ENCODE results near the gene SFI1. TPM values are rescaled to one million over a fixed set of nuclear protein-coding genes. Genes with fewer than 3 reads are reported as not detected.

Gene SFI1
- total and polyA plus RNA-seq, 2 of the 8 experiments (the other 6 are each of a cell fraction or from before 2014, with no cell fraction given): 10.4 to 30.1 TPM

DNA sequence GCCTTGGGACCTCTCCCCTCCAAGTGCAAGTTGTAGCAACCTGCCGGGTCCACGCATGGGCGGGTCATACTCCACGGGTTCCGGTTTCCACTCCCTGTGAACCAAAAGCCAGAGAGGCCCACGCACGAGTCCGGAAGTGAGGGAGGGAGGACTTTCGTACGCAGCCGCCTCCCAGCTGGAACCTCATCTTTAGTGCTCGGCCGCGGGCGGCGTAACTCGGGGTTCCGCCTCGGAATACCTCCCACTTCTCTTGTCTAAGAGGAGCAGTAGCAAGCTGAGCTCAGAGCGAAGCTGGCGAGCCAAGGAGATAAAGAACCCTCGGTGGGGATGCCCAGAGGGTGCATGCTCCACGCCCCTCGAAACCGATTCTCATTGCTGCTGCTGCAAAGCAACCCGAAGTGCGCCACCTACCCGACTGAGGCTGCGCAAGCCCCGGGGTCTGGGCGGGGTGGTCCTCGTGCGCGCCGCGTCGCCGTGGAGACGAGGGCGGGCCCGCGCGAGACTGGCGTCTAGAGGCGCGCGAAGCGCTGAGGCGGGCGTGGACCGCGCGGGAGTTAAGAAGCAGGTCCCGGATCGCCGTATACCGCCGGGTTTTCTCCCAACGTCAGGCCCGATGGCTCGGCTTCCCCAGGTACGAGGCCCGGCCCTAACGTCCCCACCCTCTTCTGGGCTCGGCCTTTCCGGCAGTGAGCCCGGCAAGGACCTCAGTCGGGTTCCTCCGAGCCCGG, at the start of gene SFI1 (continued):
- TF ChIP-seq KDM4A (IDR thresholded peaks at IDR 0.05; ENCODE audit: low read depth, low read length, severe bottlenecking) (peak; percentile 93), SAP30 (IDR thresholded peaks at IDR 0.05; ENCODE audit: insufficient read depth, insufficient replicate concordance, low read length) (peak; percentile 26), EZH2 (IDR thresholded peaks at IDR 0.05; ENCODE audit: low read depth, low read length, severe bottlenecking) (peak; percentile 42), YY1 (IDR thresholded peaks at IDR 0.05; ENCODE audit: low read depth, low read length) (no peak), GTF2F1 (IDR thresholded peaks at IDR 0.05; ENCODE audit: borderline replicate concordance, low read depth, low read length) (no peak), RBBP5 (IDR thresholded peaks at IDR 0.05; ENCODE audit: borderline replicate concordance, low read depth, low read length) (peak; percentile 80; the same call in 1 of the 2 replicates), FOSL1 (IDR thresholded peaks at IDR 0.05; ENCODE audit: insufficient read depth, low read depth, low read length) (no peak), POLR2A (IDR thresholded peaks at IDR 0.05; ENCODE audit: control extremely low read depth in 1 of 2, low read depth in 2 of 2, low read length in 2 of 2) (peak in 1 of 2 experiments; percentile 69; a peak in 2 of 3 replicates), TAF7 (optimal IDR thresholded peaks at IDR 0.05; ENCODE audit: borderline replicate concordance, low read depth, low read length) (no peak), CTBP2 (IDR thresholded peaks at IDR 0.05; ENCODE audit: borderline replicate concordance, insufficient read depth, insufficient read length, low read length) (no peak), BRCA1 (IDR thresholded peaks at IDR 0.05; ENCODE audit: low read depth, low read length) (peak; percentile 45; the same call in 1 of the 2 replicates), CHD2 (IDR thresholded peaks at IDR 0.05; ENCODE audit: low read length) (peak; percentile 71; the same call in 1 of the 2 replicates), BACH1 (IDR thresholded peaks at IDR 0.05; ENCODE audit: low read length) (peak; percentile 68; the same call in 1 of the 2 replicates), HDAC6 (IDR thresholded peaks at IDR 0.05; ENCODE audit: low read depth, low read length) (no peak), SIN3A (conservative IDR thresholded peaks at IDR 0.05 in 1 of 2, IDR thresholded peaks at IDR 0.05 in 1 of 2; ENCODE audit: low read depth in 1 of 2, low read length in 2 of 2) (peak in 1 of 2 experiments; percentile 75; a peak in 1 of 4 replicates), SP2 (IDR thresholded peaks at IDR 0.05; ENCODE audit: low read length) (no peak), ASH2L (IDR thresholded peaks at IDR 0.05; ENCODE audit: low read length) (peak; percentile 17), CBX5 (IDR thresholded peaks at IDR 0.05; ENCODE audit: low read depth, low read length) (no peak)
- TF ChIP-seq, protein P1, sequence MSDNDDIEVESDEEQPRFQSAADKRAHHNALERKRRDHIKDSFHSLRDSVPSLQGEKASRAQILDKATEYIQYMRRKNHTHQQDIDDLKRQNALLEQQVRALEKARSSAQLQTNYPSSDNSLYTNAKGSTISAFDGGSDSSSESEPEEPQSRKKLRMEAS (IDR thresholded peaks at IDR 0.05): peak; percentile 83
- TF ChIP-seq, protein P2, sequence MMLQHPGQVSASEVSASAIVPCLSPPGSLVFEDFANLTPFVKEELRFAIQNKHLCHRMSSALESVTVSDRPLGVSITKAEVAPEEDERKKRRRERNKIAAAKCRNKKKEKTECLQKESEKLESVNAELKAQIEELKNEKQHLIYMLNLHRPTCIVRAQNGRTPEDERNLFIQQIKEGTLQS (IDR thresholded peaks at IDR 0.05; ENCODE audit: insufficient read depth, low read depth, low read length): no peak
- TF ChIP-seq, protein P3, sequence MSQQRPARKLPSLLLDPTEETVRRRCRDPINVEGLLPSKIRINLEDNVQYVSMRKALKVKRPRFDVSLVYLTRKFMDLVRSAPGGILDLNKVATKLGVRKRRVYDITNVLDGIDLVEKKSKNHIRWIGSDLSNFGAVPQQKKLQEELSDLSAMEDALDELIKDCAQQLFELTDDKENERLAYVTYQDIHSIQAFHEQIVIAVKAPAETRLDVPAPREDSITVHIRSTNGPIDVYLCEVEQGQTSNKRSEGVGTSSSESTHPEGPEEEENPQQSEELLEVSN (IDR thresholded peaks at IDR 0.05): peak; percentile 76
